Stimulated activated naive CD8-positive, alpha-beta T cell treated with anti-CD3 and anti-CD28 coated beads, Interleukin-15, amount 100 ng/mL, for 72 hours (primary cell): ENCODE data around the gene GSK3A.

Experiments
- ATAC-seq: fragments of 150-1000 bp; cut with Tn5 transposase; 2 replicates; pipeline ENCODE4 v1.10.0; 2021; ENCODE audit warnings: mild to moderate bottlenecking, moderate library complexity
- DNase-seq, 2 donors: peaks; one replicate each; pipeline ENCODE4 v3.0.0; 2021 to 2022
- H3K27ac Mint-ChIP-seq, 2 donors: one replicate each; pipeline ENCODE4 v1.8.0; 2022; ENCODE audit warnings: mild to moderate bottlenecking in 2 of 2, mixed read lengths in 2 of 2, moderate library complexity in 2 of 2
- H3K27me3 Mint-ChIP-seq: one replicate; pipeline ENCODE4 v1.8.0; 2022; ENCODE audit warnings: mixed read lengths
- H3K4me1 Mint-ChIP-seq: one replicate; pipeline ENCODE4 v1.8.0; 2022; ENCODE audit warnings: mild to moderate bottlenecking, mixed read lengths
- H3K4me3 Mint-ChIP-seq, 2 donors: one replicate each; pipeline ENCODE4 v1.8.0; 2022; ENCODE audit warnings: mild to moderate bottlenecking in 2 of 2, mixed read lengths in 2 of 2, moderate library complexity in 1 of 2
- H3K9me3 Mint-ChIP-seq, 2 donors: one replicate each; pipeline ENCODE4 v1.8.0; 2022; ENCODE audit warnings: mixed read lengths in 2 of 2

GSK3A gene

GRCh38 chr19:42193294-42193693 is 49.1 kb downstream of the GSK3A start:
- DNase-seq (no peak), ATAC-seq (no peak)
- Mint-ChIP-seq H3K4me1 (peaks cover 47% of the 10 kb centered on the region), H3K9me3 (peaks cover 0 to 14% of the 10 kb centered on the region in 2 donors), H3K4me3 (no peak overlapping the region), H3K27ac (no peak overlapping the region), H3K27me3 (no peaks in the 10 kb centered on the region)

- no peak for DNase-seq
- peaks cover 0 to 14% of the 10 kb centered on the region in 2 donors for H3K9me3 Mint-ChIP-seq
- no peaks in the 10 kb centered on the region for H3K27me3 Mint-ChIP-seq
- ATAC-seq = peak; percentile 84
- no peak overlapping the region for H3K4me3 Mint-ChIP-seq
- peak overlapping the region in 1 of 2 donors; percentile 2 for H3K27ac Mint-ChIP-seq
- peaks cover 35% of the 10 kb centered on the region for H3K4me1 Mint-ChIP-seq
Measured at GRCh38 chr19:42191855-42192254, 50.5 kb downstream of the GSK3A start.

GRCh38 chr19:42191330-42191729 is 51.1 kb downstream of the GSK3A start:
- no peak for DNase-seq
- peaks cover 29% of the 10 kb centered on the region for H3K4me1 Mint-ChIP-seq
- no peak overlapping the region for H3K27ac Mint-ChIP-seq
- peak overlapping the region in 1 of 2 donors; percentile 4 for H3K4me3 Mint-ChIP-seq
- peak; percentile 40 for ATAC-seq
- H3K9me3 Mint-ChIP-seq = peaks cover 0 to 14% of the 10 kb centered on the region in 2 donors
- H3K27me3 Mint-ChIP-seq = no peaks in the 10 kb centered on the region

- DNase-seq (no peak), ATAC-seq (no peak)
- H3K4me1 Mint-ChIP-seq = peaks cover 36% of the 10 kb centered on the region
- no peak overlapping the region for H3K27ac Mint-ChIP-seq
- H3K27me3 Mint-ChIP-seq = no peaks in the 10 kb centered on the region
- H3K9me3 Mint-ChIP-seq = peaks cover 0 to 10% of the 10 kb centered on the region in 2 donors
- H3K4me3 Mint-ChIP-seq = no peak overlapping the region
Measured at GRCh38 chr19:42189133-42189532, 53.3 kb downstream of the GSK3A start.

- DNase-seq = no peak
- no peak for ATAC-seq
- Mint-ChIP-seq H3K4me1 (peaks cover 35% of the 10 kb centered on the region), H3K9me3 (peaks cover 0 to 5% of the 10 kb centered on the region in 2 donors), H3K27ac (no peak overlapping the region), H3K4me3 (no peak overlapping the region), H3K27me3 (no peaks in the 10 kb centered on the region)
Measured at GRCh38 chr19:42188665-42189064, 53.7 kb downstream of the GSK3A start.

- peak; percentile 83 for ATAC-seq
- H3K4me1 Mint-ChIP-seq = peaks cover 22% of the 10 kb centered on the region
- no peaks in the 10 kb centered on the region for H3K27me3 Mint-ChIP-seq
- no peaks in the 10 kb centered on the region for H3K9me3 Mint-ChIP-seq
- peak overlapping the region; percentile 13 to 28 for H3K4me3 Mint-ChIP-seq
- DNase-seq = no peak
- H3K27ac Mint-ChIP-seq = peak overlapping the region; percentile 4 to 29
Measured at GRCh38 chr19:42185277-42185676, 57.1 kb downstream of the GSK3A start.

- Mint-ChIP-seq H3K4me3 (no peak overlapping the region), H3K27ac (peak overlapping the region in 1 of 2 donors; percentile 0), H3K4me1 (peaks cover 22% of the 10 kb centered on the region), H3K9me3 (no peaks in the 10 kb centered on the region), H3K27me3 (no peaks in the 10 kb centered on the region)
- ATAC-seq (peak; percentile 80), DNase-seq (peak; percentile 66 to 70)
Measured at GRCh38 chr19:42184401-42184861, 58.0 kb downstream of the GSK3A start.
